NCI-H146 (cell line): Measurements from ENCODE around the gene KCP.

ENCODE experiments used
- DNase-seq: peaks from one replicate; lab custom pipeline; 2025; lab: John Stamatoyannopoulos, UW

KCP gene

GRCh38 chr7:128858380-128859231 is 51.9 kb downstream of the KCP start:
- DNase-seq: no peak

- DNase-seq: no peak
Observed at GRCh38 chr7:128856001-128856718, 54.3 kb downstream of the KCP start.

GRCh38 chr7:128855559-128855958 is 55.0 kb downstream of the KCP start:
- DNase-seq: no peak

- DNase-seq: no peak
Observed at GRCh38 chr7:128854396-128854795, 56.1 kb downstream of the KCP start.

GRCh38 chr7:128853799-128854198 is 56.7 kb downstream of the KCP start:
- no peak for DNase-seq

GRCh38 chr7:128852537-128853254 is 57.8 kb downstream of the KCP start:
- no peak for DNase-seq

- no peak for DNase-seq
Observed at GRCh38 chr7:128849804-128850490, 60.6 kb downstream of the KCP start.

- no peak for DNase-seq
Observed at GRCh38 chr7:128849156-128849515, 61.4 kb downstream of the KCP start.

- no peak for DNase-seq
Observed at GRCh38 chr7:128848289-128849155, 62.0 kb downstream of the KCP start.

GRCh38 chr7:128847721-128848211 is 62.7 kb downstream of the KCP start:
- DNase-seq: no peak

- no peak for DNase-seq
Observed at GRCh38 chr7:128846781-128847444, 63.6 kb downstream of the KCP start.

- peak; percentile 8 for DNase-seq
Observed at GRCh38 chr7:128845987-128846386, 64.5 kb downstream of the KCP start.

- no peak for DNase-seq
Observed at GRCh38 chr7:128845475-128845874, 65.0 kb downstream of the KCP start.

- no peak for DNase-seq
Observed at GRCh38 chr7:128844777-128845311, 65.7 kb downstream of the KCP start.

GRCh38 chr7:128843938-128844621 is 66.4 kb downstream of the KCP start:
- DNase-seq: no peak

GRCh38 chr7:128842674-128843641 is 67.6 kb downstream of the KCP start:
- DNase-seq: no peak

GRCh38 chr7:128841921-128842673 is 68.4 kb downstream of the KCP start:
- DNase-seq: no peak
